IMR-90 (cell line): ENCODE measurements around the gene MOCOS. TPM values are rescaled to one million over a fixed set of nuclear protein-coding genes. Genes with fewer than 3 reads are reported as not detected.
A peak's percentile ranks its signal among the peaks of the same experiment; 100 is the strongest.

Source experiments
- ATAC-seq: fragments of 200-7000 bp; cut with Tn5 transposase; 2 replicates; pipeline ENCODE4 v1.9.1; 2020; ENCODE audit warnings: low read depth, mild to moderate bottlenecking, moderate library complexity
- BruUV-seq: library from RNA; stranded (reverse); fragments of 400-500 nt; replicated peaks from 2 replicates; lab custom pipeline; 2021; lab: Mats Ljungman, UMichigan
- CTCF ChIA-PET: fragments of 300-600 bp; formaldehyde crosslinking; extraction: SDS; loops from one replicate; lab custom pipeline; 2021; ENCODE audit warnings: antibody characterized with exemption; lab: Yijun Ruan, JAX
- POLR2A ChIA-PET: fragments of 300-600 bp; sonication (Branson Sonifier 250); formaldehyde crosslinking; loops from one replicate; lab custom pipeline; 2022; ENCODE audit warnings: antibody characterized with exemption; ENCODE audit not compliant: unreplicated experiment; lab: Charles Lee
- DNase-seq: peaks from one replicate; pipeline ENCODE4 v3.0.0; 2013
- H2AFZ ChIP-seq: replicated peaks from 2 replicates; pipeline ENCODE3; 2013; ENCODE audit warnings: low read length, mild to moderate bottlenecking; ENCODE audit not compliant: poor library complexity
- H2AK5ac ChIP-seq: 2 replicates; pipeline ENCODE4 v1.6.1; 2013; ENCODE audit warnings: low read depth, low read length, inconsistent platforms
- H2AK9ac ChIP-seq: replicated peaks from 2 replicates; pipeline ENCODE3; 2013; ENCODE audit warnings: mild to moderate bottlenecking, low read depth, low read length, moderate library complexity; ENCODE audit not compliant: poor library complexity
- H2BK120ac ChIP-seq: 2 replicates; pipeline ENCODE4 v1.6.1; 2013; ENCODE audit warnings: low read depth, low read length, inconsistent platforms
- H2BK15ac ChIP-seq: 3 replicates; pipeline ENCODE4 v1.6.1; 2013; ENCODE audit warnings: low read depth, low read length, inconsistent platforms
- H2BK20ac ChIP-seq: 2 replicates; pipeline ENCODE4 v1.6.1; 2013; ENCODE audit warnings: low read depth, mild to moderate bottlenecking, inconsistent platforms, low read length, moderate library complexity
- H2BK5ac ChIP-seq: 2 replicates; pipeline ENCODE4 v1.6.1; 2013; ENCODE audit warnings: mild to moderate bottlenecking, low read depth, low read length, inconsistent platforms; ENCODE audit not compliant: poor library complexity, severe bottlenecking
- H3K14ac ChIP-seq: replicated peaks from 2 replicates; pipeline ENCODE4 v1.6.1; 2013; ENCODE audit warnings: low read depth, low read length, inconsistent platforms
- H3K18ac ChIP-seq: 2 replicates; pipeline ENCODE4 v1.6.1; 2013; ENCODE audit warnings: low read depth, low read length, control low read depth
- H3K23ac ChIP-seq: 2 replicates; pipeline ENCODE4 v1.6.1; 2013; ENCODE audit warnings: low read depth, low read length, inconsistent platforms
- H3K27ac ChIP-seq: 2 replicates; pipeline ENCODE4 v1.5.1; 2013; ENCODE audit warnings: mild to moderate bottlenecking, control low read depth, low read length; ENCODE audit not compliant: insufficient read depth
- H3K27me3 ChIP-seq: 2 replicates; pipeline ENCODE4 v1.6.1; 2013; ENCODE audit warnings: low read length; ENCODE audit not compliant: control insufficient read depth, insufficient read depth
- H3K36me3 ChIP-seq: 2 replicates; pipeline ENCODE4 v1.6.1; 2013; ENCODE audit warnings: low read length, mixed read lengths; ENCODE audit not compliant: control insufficient read depth, insufficient read depth
- H3K4ac ChIP-seq: 2 replicates; pipeline ENCODE4 v1.6.1; 2013; ENCODE audit warnings: low read depth, low read length, inconsistent platforms
- H3K4me1 ChIP-seq: 2 replicates; pipeline ENCODE4 v1.6.1; 2013; ENCODE audit warnings: low read length, mixed read lengths; ENCODE audit not compliant: control insufficient read depth, insufficient read depth
- H3K4me2 ChIP-seq: 2 replicates; pipeline ENCODE4 v1.6.1; 2013; ENCODE audit warnings: low read depth, mild to moderate bottlenecking, control low read depth, low read length, moderate library complexity
- H3K4me3 ChIP-seq: 2 replicates; pipeline ENCODE4 v1.5.1; 2013; ENCODE audit warnings: low read depth, mild to moderate bottlenecking, control low read depth, low read length, moderate library complexity; ENCODE audit not compliant: insufficient read depth
- H3K56ac ChIP-seq: 2 replicates; pipeline ENCODE4 v1.6.1; 2013; ENCODE audit warnings: low read length, inconsistent platforms; ENCODE audit not compliant: insufficient read depth; ENCODE audit errors: extremely low read depth
- H3K79me1 ChIP-seq, 2 experiments: 2 replicates each; pipeline ENCODE4 v1.6.1; 2013; ENCODE audit warnings: low read length in 2 of 2, inconsistent platforms in 1 of 2, low read depth in 1 of 2
- H3K9ac ChIP-seq: 2 replicates; pipeline ENCODE4 v1.6.1; 2013; ENCODE audit warnings: low read depth, low read length, control low read depth
- H3K9me1 ChIP-seq: 2 replicates; pipeline ENCODE4 v1.6.1; 2013; ENCODE audit warnings: low read length, inconsistent platforms; ENCODE audit not compliant: insufficient read depth
- H3K9me3 ChIP-seq: 2 replicates; pipeline ENCODE4 v1.6.1; 2013; ENCODE audit warnings: low read length; ENCODE audit not compliant: control insufficient read depth, insufficient read depth
- H4K20me1 ChIP-seq: 2 replicates; pipeline ENCODE4 v1.6.1; 2013; ENCODE audit warnings: low read length, inconsistent platforms; ENCODE audit not compliant: insufficient read depth
- H4K5ac ChIP-seq: 2 replicates; pipeline ENCODE4 v1.6.1; 2013; ENCODE audit warnings: mild to moderate bottlenecking, low read depth, low read length, control low read depth
- H4K8ac ChIP-seq, 2 experiments: 2 replicates each; pipeline ENCODE4 v1.6.1; 2013; ENCODE audit warnings: low read depth in 2 of 2, low read length in 2 of 2, control low read depth in 1 of 2, inconsistent platforms in 1 of 2
- H4K91ac ChIP-seq: 2 replicates; pipeline ENCODE4 v1.6.1; 2013; ENCODE audit warnings: low read depth, low read length, inconsistent platforms; ENCODE audit not compliant: insufficient read depth
- BHLHE40 ChIP-seq: fragments of 150-350 bp; IDR thresholded peaks from 2 replicates; pipeline ENCODE4 v1.6.1; 2016; ENCODE audit warnings: mild to moderate bottlenecking, low read depth, low read length
- CEBPB ChIP-seq: IDR thresholded peaks from 2 replicates; pipeline ENCODE4 v1.6.1; 2012; ENCODE audit warnings: low read depth, low read length, improper control_type of control experiment
- CHD1 ChIP-seq: IDR thresholded peaks from 2 replicates; pipeline ENCODE4 v1.6.1; 2012; ENCODE audit warnings: low read depth, low read length, improper control_type of control experiment
- ELK1 ChIP-seq: fragments of 150-350 bp; IDR thresholded peaks from 2 replicates; pipeline ENCODE4 v1.6.1; 2016; ENCODE audit warnings: low read depth, mild to moderate bottlenecking, low read length, moderate library complexity, borderline replicate concordance
- FOS ChIP-seq: fragments of 150-350 bp; IDR thresholded peaks from 2 replicates; pipeline ENCODE4 v1.6.1; 2016; ENCODE audit warnings: low read depth, low read length
- MAZ ChIP-seq: IDR thresholded peaks from 2 replicates; pipeline ENCODE4 v1.6.1; 2012; ENCODE audit warnings: low read depth, mild to moderate bottlenecking, low read length, improper control_type of control experiment, moderate library complexity, borderline replicate concordance
- MXI1 ChIP-seq: IDR thresholded peaks from 2 replicates; pipeline ENCODE4 v1.6.1; 2012; ENCODE audit warnings: low read depth, mild to moderate bottlenecking, low read length, moderate library complexity, borderline replicate concordance
- NFE2L2 ChIP-seq: fragments of 150-350 bp; IDR thresholded peaks from 2 replicates; pipeline ENCODE4 v1.6.1; 2016; ENCODE audit warnings: low read depth, mild to moderate bottlenecking, low read length
- RAD21 ChIP-seq: IDR thresholded peaks from 2 replicates; pipeline ENCODE4 v1.6.1; 2012; ENCODE audit warnings: low read length, improper control_type of control experiment
- SMC3 ChIP-seq: fragments of 150-350 bp; IDR thresholded peaks from 2 replicates; pipeline ENCODE4 v1.6.1; 2016; ENCODE audit warnings: low read depth, mild to moderate bottlenecking, antibody characterized with exemption, low read length, moderate library complexity
- USF2 ChIP-seq: fragments of 150-350 bp; IDR thresholded peaks from 2 replicates; pipeline ENCODE4 v1.6.1; 2017; ENCODE audit warnings: mild to moderate bottlenecking, antibody characterized with exemption, low read length, low read depth
- WGBS, 2 experiments: methylation state at CpG; one replicate each; pipeline versions ENCODE4 v1.1.5 to v1.1.7; 2013; ENCODE audit warnings: missing lambda C conversion rate in 2 of 2; ENCODE audit not compliant: insufficient read length in 1 of 2; ENCODE audit errors: extremely low coverage in 2 of 2; 5-methylcytosine and 5-hydroxymethylcytosine counted together
- dilution Hi-C: fragments of 300-500 bp; cut with HindIII; formaldehyde crosslinking; loops from one replicate; pipeline ENCODE4 v1.14.3; 2018; ENCODE audit warnings: low sequenced_read_pairs; ENCODE audit not compliant: unreplicated experiment
- in situ Hi-C: fragments of 300-500 bp; cut with MboI; formaldehyde crosslinking; loops from 3 replicates; pipeline ENCODE4 v1.14.3; 2019; ENCODE audit warnings: low sequenced_read_pairs, inconsistent platforms, mixed read lengths
- intact Hi-C: fragments of 100-400 bp; cut with micrococcal nuclease; formaldehyde crosslinking; loops from 2 replicates; pipeline ENCODE4 v1.10.0; 2022
- polyA plus RNA-seq, 3 experiments: library from polyadenylated mRNA; depleted of rRNA; stranded (reverse); fragments of >200 nt; gene quantifications; 2 replicates each; pipeline ENCODE4 v1.2.3, GENCODE V29; 2012; ENCODE audit warnings: low replicate concordance in 1 of 3
- total RNA-seq: library from RNA; depleted of rRNA; stranded (reverse); fragments of >200 nt; gene quantifications from 2 replicates; pipeline ENCODE4 v1.2.3, GENCODE V29; 2012
- TF ChIP-seq, protein P1 (sequence below): conservative IDR thresholded peaks from 2 replicates; pipeline ENCODE4 v1.5.1; 2012; ENCODE audit warnings: mild to moderate bottlenecking, low read depth, low read length, improper control_type of control experiment

Gene MOCOS
- total and polyA plus RNA-seq, 2 of the 4 experiments (the other 2 are of a cell fraction): 1.1 to 2.2 TPM

DNA sequence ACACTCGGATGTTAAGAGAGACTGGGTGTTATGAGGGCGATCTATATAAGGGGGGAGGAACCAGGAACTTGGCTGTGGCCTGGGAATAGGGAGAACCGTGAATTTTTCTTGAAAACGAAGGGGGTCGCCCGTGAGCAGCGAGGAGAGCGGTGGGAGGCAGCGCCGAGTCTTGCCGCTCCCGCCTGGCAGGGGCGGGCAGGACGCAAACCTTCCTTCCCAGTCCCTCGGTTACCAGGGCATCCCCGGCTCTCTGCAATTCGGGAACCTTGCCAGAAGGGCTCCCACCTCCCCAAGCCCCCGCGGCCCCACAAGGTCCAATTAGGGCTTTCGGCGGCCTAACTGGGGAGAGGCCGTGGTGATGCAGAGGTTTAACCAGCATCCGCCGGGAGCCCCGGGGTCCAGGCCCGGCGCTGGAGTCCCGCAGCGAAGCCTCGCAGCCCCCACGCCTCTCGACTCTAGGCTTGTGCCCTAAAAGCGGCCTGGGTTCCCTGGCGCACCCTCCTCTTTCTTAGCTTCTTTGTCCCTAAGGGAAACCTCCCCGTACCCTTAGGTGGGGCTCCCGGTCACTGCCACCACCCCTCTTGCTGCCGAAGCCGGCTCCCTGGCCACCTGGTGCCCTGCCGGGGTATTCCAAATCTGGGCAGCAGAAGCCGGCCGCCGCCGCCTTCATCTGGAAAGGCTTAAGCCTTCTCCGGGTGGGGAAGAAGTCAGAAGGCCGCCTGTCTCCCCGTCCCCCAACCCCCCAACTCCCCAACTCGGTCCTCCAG lies 109.5 kb downstream of the MOCOS start:
- H4K5ac ChIP-seq: peak overlapping the region; percentile 74; the same call in 1 of the 2 replicates
- peak overlapping the region; percentile 69 for H2BK120ac ChIP-seq
- 1% methylated on average over 15 of the region's 47 CpGs; no CpG with 5 or more reads in 1 of the 2 experiments for WGBS, 2 experiments
- H2AK9ac ChIP-seq: peak overlapping the region; percentile 66
- peak overlapping the region; percentile 66; the same call in 1 of the 2 replicates for H3K23ac ChIP-seq
- ChIA-PET CTCF (no interaction called here), POLR2A (interaction anchor here (0.6 kb wide), 1 partner anchor 109 kb away, joined by 5 read pairs; no protein-coding TSS in a partner anchor)
- ATAC-seq (peak; percentile 67), DNase-seq (peak; percentile 77)
- H3K27me3 ChIP-seq: no peaks in the 10 kb centered on the region; the same call in 1 of the 2 replicates
- peak overlapping the region; percentile 90 for H2AFZ ChIP-seq
- H3K9me1 ChIP-seq: peaks cover 14% of the 10 kb centered on the region
- peak overlapping the region; percentile 35 to 93; a peak in 3 of 4 replicates for H4K8ac ChIP-seq
- H2BK15ac ChIP-seq: peak overlapping the region; percentile 61; the same call in 1 of the 3 replicates
- dilution Hi-C loops: no loop called here
- peak overlapping the region; percentile 64; the same call in 1 of the 2 replicates for H3K14ac ChIP-seq
- no TSS peak for BruUV-seq
- no peak overlapping the region for H2AK5ac ChIP-seq
- H3K27ac ChIP-seq: peak overlapping the region; percentile 63
- H3K4me3 ChIP-seq: peak overlapping the region; percentile 98
- intact Hi-C loops: loop anchor here (1.0 to 5.0 kb wide), 8 partner anchors 116 to 510 kb away; no protein-coding TSS in a partner anchor
- no peaks in the 10 kb centered on the region for H4K20me1 ChIP-seq
- peak overlapping the region; percentile 59 for H3K4ac ChIP-seq
- H2BK5ac ChIP-seq: peak overlapping the region; percentile 5
- peak overlapping the region; percentile 7 for H3K18ac ChIP-seq
- H3K36me3 ChIP-seq: no peaks in the 10 kb centered on the region
- H2BK20ac ChIP-seq: peak overlapping the region; percentile 64; the same call in 1 of the 2 replicates
- in situ Hi-C loops: no loop called here
- H3K4me2 ChIP-seq: peak overlapping the region; percentile 92
- peak overlapping the region; percentile 61 for H3K9ac ChIP-seq
- H4K91ac ChIP-seq: peak overlapping the region; percentile 28
- H3K9me3 ChIP-seq: no peaks in the 10 kb centered on the region
- H3K79me1 ChIP-seq: peaks cover 0 to 16% of the 10 kb centered on the region in 2 experiments; a peak in 2 of 4 replicates
- H3K56ac ChIP-seq: peak overlapping the region; percentile 19; the same call in 1 of the 2 replicates
- peaks cover 4% of the 10 kb centered on the region for H3K4me1 ChIP-seq
- peak; percentile 56 for TF ChIP-seq SMC3
- TF ChIP-seq NFE2L2: no peak
- no peak for TF ChIP-seq CHD1
- no peak for TF ChIP-seq MXI1
- TF ChIP-seq USF2: no peak
- no peak for TF ChIP-seq FOS
- TF ChIP-seq MAZ: peak; percentile 47; the same call in 1 of the 2 replicates
- TF ChIP-seq, protein P1, sequence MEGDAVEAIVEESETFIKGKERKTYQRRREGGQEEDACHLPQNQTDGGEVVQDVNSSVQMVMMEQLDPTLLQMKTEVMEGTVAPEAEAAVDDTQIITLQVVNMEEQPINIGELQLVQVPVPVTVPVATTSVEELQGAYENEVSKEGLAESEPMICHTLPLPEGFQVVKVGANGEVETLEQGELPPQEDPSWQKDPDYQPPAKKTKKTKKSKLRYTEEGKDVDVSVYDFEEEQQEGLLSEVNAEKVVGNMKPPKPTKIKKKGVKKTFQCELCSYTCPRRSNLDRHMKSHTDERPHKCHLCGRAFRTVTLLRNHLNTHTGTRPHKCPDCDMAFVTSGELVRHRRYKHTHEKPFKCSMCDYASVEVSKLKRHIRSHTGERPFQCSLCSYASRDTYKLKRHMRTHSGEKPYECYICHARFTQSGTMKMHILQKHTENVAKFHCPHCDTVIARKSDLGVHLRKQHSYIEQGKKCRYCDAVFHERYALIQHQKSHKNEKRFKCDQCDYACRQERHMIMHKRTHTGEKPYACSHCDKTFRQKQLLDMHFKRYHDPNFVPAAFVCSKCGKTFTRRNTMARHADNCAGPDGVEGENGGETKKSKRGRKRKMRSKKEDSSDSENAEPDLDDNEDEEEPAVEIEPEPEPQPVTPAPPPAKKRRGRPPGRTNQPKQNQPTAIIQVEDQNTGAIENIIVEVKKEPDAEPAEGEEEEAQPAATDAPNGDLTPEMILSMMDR: peak; percentile 71
- no peak for TF ChIP-seq ELK1
- TF ChIP-seq CEBPB: no peak
- TF ChIP-seq RAD21: peak; percentile 73
- peak; percentile 28; the same call in 1 of the 2 replicates for TF ChIP-seq BHLHE40
